ENCODE measurements around the gene IL1A.
A peak's percentile ranks its signal among the peaks of the same experiment; 100 is the strongest.

Gene IL1A

DNA sequence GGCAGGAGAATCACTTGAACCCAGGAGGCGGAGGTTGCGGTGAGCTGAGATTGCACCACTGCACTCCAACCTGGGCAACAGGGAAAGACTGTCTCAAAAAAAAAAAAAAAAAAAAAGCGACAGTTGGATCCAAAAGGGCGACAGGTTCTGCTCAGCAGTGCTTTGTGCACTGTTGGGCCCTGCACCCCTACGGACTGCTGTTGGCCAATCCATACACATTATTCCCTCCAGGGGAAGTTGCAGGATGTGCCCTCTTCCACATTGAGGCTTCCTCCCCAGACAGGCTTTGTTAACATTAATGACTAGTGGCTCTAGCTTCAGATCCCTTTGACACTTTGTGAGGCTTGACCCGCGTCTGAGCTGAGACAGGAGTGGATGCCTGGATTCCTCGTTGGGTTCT lies 54.1 kb downstream of the IL1A start:
- TF ChIP-seq, protein P1, sequence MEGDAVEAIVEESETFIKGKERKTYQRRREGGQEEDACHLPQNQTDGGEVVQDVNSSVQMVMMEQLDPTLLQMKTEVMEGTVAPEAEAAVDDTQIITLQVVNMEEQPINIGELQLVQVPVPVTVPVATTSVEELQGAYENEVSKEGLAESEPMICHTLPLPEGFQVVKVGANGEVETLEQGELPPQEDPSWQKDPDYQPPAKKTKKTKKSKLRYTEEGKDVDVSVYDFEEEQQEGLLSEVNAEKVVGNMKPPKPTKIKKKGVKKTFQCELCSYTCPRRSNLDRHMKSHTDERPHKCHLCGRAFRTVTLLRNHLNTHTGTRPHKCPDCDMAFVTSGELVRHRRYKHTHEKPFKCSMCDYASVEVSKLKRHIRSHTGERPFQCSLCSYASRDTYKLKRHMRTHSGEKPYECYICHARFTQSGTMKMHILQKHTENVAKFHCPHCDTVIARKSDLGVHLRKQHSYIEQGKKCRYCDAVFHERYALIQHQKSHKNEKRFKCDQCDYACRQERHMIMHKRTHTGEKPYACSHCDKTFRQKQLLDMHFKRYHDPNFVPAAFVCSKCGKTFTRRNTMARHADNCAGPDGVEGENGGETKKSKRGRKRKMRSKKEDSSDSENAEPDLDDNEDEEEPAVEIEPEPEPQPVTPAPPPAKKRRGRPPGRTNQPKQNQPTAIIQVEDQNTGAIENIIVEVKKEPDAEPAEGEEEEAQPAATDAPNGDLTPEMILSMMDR (IDR thresholded peaks at IDR 0.05; ENCODE audit: insufficient read depth, low read length, poor library complexity, severe bottlenecking): no peak
- Histone ChIP-seq H3K36me3 (ENCODE audit: control insufficient read depth, insufficient read depth, low read length) (no peaks in the 10 kb centered on the region), H3K4me3 (replicated peaks; ENCODE audit: low read depth, low read length) (no peak overlapping the region), H3K27me3 (replicated peaks; ENCODE audit: control insufficient read depth, insufficient read depth, low read length) (no peaks in the 10 kb centered on the region)
- no peak for DNase-seq (ENCODE audit: extremely low read depth, insufficient read length)

DNA sequence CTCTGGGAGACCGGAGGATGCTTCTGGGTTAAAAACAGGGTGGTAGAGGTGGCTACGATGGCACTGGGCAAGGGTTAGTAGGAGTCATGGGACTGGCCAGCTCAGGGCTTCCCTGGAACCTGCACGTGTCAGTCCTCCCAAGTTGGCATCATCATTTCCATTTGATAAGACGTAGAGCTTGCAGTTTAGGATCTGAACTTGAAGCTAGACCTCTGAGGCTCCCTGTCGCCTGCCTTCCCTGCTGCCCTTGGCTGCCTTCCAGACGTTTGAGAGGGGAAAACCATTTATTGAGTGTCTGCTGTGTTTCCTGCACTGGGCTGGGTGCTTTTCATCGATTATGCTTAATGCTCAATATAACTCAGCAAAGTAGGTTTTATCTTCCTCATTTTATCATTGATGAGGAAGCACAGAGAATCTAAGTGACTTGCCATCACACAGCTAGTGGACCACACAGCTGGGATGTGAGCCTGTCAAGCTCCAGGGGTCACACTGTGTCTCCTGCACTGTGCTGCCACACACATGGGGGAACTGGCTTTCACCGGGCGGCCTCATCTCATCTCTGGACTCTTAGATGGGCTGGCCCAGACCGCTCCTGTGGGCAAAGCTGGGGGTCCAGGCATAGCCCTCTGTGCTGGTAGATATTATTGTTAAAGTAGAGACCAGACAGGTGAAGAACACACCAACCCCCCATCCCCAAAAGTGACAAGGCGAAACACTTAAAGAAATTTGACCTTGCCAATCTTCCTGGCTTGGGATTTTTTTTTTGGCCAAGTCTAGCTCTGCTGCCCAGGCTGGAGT lies 55.7 kb downstream of the IL1A start:
- Histone ChIP-seq H3K4me3 (replicated peaks; ENCODE audit: low read depth, low read length) (no peak overlapping the region), H3K36me3 (ENCODE audit: control insufficient read depth, insufficient read depth, low read length) (no peaks in the 10 kb centered on the region), H3K27me3 (replicated peaks; ENCODE audit: control insufficient read depth, insufficient read depth, low read length) (no peaks in the 10 kb centered on the region)
- TF ChIP-seq, protein P1 (IDR thresholded peaks at IDR 0.05; ENCODE audit: insufficient read depth, low read length, poor library complexity, severe bottlenecking): no peak
- no peak for DNase-seq (ENCODE audit: extremely low read depth, insufficient read length)

DNA sequence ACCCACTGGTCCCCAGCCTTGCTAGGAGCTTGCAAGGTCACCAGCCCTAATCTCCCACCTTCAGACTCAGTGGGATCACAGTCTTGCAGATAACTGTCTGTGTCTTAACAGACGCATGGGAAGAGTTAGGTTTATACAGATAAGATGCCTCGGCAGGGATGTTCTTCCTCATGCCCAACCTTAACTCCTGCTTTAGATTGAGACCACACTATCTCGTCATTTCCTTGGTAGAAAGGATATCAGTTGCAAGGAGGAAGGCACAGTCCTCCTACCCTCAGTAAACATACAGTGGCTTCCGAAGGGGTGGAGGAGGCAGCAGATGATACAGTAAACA lies 56.3 kb downstream of the IL1A start:
- H3K36me3 ChIP-seq (ENCODE audit: control insufficient read depth, insufficient read depth, low read length): no peaks in the 10 kb centered on the region
- no peak overlapping the region for H3K4me3 ChIP-seq (replicated peaks; ENCODE audit: low read depth, low read length)
- H3K27me3 ChIP-seq (replicated peaks; ENCODE audit: control insufficient read depth, insufficient read depth, low read length): no peaks in the 10 kb centered on the region
- DNase-seq (ENCODE audit: extremely low read depth, insufficient read length): no peak
- TF ChIP-seq, protein P1 (IDR thresholded peaks at IDR 0.05; ENCODE audit: insufficient read depth, low read length, poor library complexity, severe bottlenecking): no peak

DNA sequence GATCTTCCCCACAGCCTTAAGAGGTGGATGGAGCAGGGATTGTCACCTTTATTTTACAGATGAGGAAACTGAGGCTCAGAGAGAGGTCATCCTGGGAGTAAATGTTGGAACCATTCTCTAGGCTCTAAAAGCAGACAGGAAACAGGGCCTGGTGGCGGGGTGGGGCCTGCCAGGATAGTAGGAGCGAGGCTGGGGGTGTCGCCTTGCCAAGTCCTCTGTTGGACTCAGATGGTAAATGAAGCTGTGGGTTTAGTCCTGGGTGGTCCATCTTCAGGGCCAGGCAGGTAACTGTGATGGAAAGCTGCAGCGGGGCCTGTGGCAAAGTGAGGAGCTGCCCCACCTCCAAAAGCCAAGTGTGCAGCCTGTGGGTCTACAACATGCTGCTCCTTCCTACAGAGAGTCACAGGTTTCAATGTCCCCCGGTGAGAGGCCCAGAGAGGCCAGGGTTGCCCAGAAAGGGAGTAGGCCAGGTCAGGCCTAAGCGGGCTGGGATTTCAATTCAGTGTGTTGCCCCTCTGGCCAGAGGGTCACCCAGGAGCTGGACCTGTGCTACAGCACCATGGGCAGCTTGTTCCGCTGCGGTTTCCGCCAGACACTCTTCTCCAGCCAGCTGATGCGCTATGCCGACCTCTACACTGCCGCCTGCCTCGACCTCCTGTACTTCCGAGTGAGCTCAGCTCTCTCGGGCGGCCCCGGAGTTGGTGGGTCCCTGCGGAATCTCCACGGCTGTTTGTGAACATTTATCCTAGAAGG lies 56.8 kb downstream of the IL1A start:
- Histone ChIP-seq H3K4me3 (replicated peaks; ENCODE audit: low read depth, low read length) (no peak overlapping the region), H3K36me3 (ENCODE audit: control insufficient read depth, insufficient read depth, low read length) (no peaks in the 10 kb centered on the region), H3K27me3 (replicated peaks; ENCODE audit: control insufficient read depth, insufficient read depth, low read length) (no peaks in the 10 kb centered on the region)
- no peak for DNase-seq (ENCODE audit: extremely low read depth, insufficient read length)
- TF ChIP-seq, protein P1 (IDR thresholded peaks at IDR 0.05; ENCODE audit: insufficient read depth, low read length, poor library complexity, severe bottlenecking): no peak

DNA sequence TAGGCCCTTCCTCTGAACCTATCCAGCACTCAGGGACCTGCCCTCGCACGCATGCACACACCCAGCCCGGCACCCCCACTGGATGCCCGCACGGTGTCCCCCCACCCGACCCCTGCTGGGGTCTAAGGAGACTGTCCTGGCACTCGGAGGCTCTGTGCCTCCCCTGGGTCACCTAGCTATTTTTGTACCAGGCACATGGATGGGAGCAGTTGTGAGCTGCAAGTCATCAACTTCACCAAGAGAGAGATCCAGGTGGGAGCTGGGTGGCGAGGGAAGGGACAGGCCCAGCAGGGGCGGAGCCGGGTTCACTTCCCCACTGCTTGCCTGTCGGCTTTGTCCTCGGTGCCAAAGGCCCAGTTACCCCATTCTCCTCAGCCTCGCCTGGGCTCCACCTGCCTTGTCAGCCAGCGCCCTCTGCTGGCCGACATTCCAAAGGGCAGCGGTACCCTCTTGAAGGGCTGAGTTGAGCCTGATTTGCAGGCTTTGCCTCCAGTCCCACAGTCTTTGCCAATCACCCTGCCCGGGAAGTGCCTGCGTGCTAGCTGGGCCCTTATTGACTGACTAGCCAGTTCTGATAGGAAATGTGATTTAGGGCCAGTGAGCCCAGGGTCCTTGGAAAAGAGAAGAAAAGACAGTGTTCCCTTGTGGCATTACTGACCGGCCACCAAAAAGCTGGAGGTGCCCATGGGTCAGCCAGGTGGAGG lies 57.7 kb downstream of the IL1A start:
- TF ChIP-seq, protein P1 (IDR thresholded peaks at IDR 0.05; ENCODE audit: insufficient read depth, low read length, poor library complexity, severe bottlenecking): peak; percentile 97
- Histone ChIP-seq H3K4me3 (replicated peaks; ENCODE audit: low read depth, low read length) (no peak overlapping the region), H3K36me3 (ENCODE audit: control insufficient read depth, insufficient read depth, low read length) (no peaks in the 10 kb centered on the region), H3K27me3 (replicated peaks; ENCODE audit: control insufficient read depth, insufficient read depth, low read length) (no peaks in the 10 kb centered on the region)
- peak; percentile 87 for DNase-seq (ENCODE audit: extremely low read depth, insufficient read length)

Data from GM06990 (cell line).